Suprapubic skin (tissue), 4 donors: ENCODE data around the gene SLC26A8.

ENCODE experiments used
- EP300 ChIP-seq: sonication (generic); formaldehyde crosslinking; IDR thresholded peaks from one replicate; pipeline ENCODE4 v1.6.1; 2017; ENCODE audit warnings: antibody characterized with exemption
- POLR2A ChIP-seq, 2 donors: fragments of 450-650 bp; IDR thresholded peaks; one replicate each; pipeline ENCODE4 v1.6.1; 2017; ENCODE audit warnings: antibody characterized with exemption in 2 of 2, mild to moderate bottlenecking in 2 of 2, moderate library complexity in 2 of 2
- POLR2AphosphoS5 ChIP-seq, 3 donors: sonication (generic); formaldehyde crosslinking; IDR thresholded peaks; one replicate each; pipeline ENCODE4 v1.6.1; 2017; ENCODE audit warnings: antibody characterized with exemption in 3 of 3
- TF ChIP-seq, protein P1 (sequence below), 2 donors: fragments of 200-600 bp in 1 of 2; fragments of 450-650 bp in 1 of 2; sonication (generic) in 1 of 2; IDR thresholded peaks; one replicate each; pipeline ENCODE4 v1.5.1; 2016 to 2019; ENCODE audit warnings: antibody characterized with exemption in 2 of 2, mild to moderate bottlenecking in 1 of 2, moderate library complexity in 1 of 2

DNA sequence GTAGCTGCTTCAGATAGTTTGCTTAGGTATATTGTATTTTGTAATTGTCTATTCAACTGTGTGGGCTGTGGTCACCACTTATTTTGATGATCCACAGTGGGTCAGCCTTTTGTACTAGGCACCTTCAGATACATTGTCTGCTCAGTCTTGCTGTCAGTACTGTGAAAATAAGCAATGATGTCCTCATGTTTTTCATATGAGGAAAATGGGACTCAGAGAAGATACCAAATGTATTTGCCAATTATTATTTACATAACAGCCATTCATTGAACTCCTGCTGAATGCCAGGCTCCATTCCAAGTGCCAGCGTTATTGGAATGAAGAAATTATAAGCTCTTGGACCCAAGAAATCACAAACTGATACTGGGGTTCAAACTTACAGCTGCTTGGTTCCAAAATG is 31.7 kb upstream of the SLC26A8 start:
- TF ChIP-seq, protein P1, sequence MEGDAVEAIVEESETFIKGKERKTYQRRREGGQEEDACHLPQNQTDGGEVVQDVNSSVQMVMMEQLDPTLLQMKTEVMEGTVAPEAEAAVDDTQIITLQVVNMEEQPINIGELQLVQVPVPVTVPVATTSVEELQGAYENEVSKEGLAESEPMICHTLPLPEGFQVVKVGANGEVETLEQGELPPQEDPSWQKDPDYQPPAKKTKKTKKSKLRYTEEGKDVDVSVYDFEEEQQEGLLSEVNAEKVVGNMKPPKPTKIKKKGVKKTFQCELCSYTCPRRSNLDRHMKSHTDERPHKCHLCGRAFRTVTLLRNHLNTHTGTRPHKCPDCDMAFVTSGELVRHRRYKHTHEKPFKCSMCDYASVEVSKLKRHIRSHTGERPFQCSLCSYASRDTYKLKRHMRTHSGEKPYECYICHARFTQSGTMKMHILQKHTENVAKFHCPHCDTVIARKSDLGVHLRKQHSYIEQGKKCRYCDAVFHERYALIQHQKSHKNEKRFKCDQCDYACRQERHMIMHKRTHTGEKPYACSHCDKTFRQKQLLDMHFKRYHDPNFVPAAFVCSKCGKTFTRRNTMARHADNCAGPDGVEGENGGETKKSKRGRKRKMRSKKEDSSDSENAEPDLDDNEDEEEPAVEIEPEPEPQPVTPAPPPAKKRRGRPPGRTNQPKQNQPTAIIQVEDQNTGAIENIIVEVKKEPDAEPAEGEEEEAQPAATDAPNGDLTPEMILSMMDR (IDR thresholded peaks at IDR 0.05): no peak
- TF ChIP-seq POLR2A (IDR thresholded peaks at IDR 0.05): no peak
- no peak for TF ChIP-seq EP300
- no peak for TF ChIP-seq POLR2AphosphoS5 (IDR thresholded peaks at IDR 0.05)
